AG10803 (cell line): ENCODE results near the gene MGMT.

Experiments used
- DNase-seq: peaks from one replicate; pipeline ENCODE4 v3.0.0; 2010; ENCODE audit warnings: low read depth
- H3K4me3 ChIP-seq: 2 replicates; pipeline ENCODE4 v1.5.1; 2011; ENCODE audit warnings: mild to moderate bottlenecking, low read length, control low read depth
- TF ChIP-seq, protein P1 (sequence below): conservative IDR thresholded peaks from 2 replicates; pipeline ENCODE4 v1.5.1; 2011; ENCODE audit warnings: mild to moderate bottlenecking, low read length, control low read depth, inconsistent platforms

Gene MGMT

GRCh38 chr10:129550658-129551057 is 83.6 kb downstream of the MGMT start:
- DNase-seq = no peak
- H3K4me3 ChIP-seq = no peak overlapping the region
- TF ChIP-seq, protein P1, sequence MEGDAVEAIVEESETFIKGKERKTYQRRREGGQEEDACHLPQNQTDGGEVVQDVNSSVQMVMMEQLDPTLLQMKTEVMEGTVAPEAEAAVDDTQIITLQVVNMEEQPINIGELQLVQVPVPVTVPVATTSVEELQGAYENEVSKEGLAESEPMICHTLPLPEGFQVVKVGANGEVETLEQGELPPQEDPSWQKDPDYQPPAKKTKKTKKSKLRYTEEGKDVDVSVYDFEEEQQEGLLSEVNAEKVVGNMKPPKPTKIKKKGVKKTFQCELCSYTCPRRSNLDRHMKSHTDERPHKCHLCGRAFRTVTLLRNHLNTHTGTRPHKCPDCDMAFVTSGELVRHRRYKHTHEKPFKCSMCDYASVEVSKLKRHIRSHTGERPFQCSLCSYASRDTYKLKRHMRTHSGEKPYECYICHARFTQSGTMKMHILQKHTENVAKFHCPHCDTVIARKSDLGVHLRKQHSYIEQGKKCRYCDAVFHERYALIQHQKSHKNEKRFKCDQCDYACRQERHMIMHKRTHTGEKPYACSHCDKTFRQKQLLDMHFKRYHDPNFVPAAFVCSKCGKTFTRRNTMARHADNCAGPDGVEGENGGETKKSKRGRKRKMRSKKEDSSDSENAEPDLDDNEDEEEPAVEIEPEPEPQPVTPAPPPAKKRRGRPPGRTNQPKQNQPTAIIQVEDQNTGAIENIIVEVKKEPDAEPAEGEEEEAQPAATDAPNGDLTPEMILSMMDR = no peak

DNA sequence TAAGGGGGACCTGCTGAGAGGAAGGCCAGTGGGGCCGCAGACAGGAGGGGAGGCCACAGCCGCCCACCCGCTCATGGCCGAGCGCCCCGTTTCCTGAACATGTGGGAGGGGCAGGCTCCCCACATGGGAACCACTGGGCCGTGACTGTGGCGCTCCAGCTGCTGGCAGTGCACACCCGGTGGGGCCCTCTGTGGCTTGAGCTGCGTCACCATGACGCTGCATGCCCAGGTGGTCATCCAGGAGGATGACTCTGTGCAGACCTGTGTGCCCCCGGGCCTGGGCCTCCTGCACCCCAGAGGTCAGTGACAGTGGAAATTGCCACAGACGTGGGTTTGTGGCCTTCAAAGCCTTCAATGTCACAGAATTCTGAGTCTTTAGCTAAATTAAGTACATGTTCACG is 85.1 kb downstream of the MGMT start:
- TF ChIP-seq, protein P1 = no peak
- H3K4me3 ChIP-seq = no peak overlapping the region
- no peak for DNase-seq

GRCh38 chr10:129553928-129554327 is 86.9 kb downstream of the MGMT start:
- TF ChIP-seq, protein P1 = no peak

DNA sequence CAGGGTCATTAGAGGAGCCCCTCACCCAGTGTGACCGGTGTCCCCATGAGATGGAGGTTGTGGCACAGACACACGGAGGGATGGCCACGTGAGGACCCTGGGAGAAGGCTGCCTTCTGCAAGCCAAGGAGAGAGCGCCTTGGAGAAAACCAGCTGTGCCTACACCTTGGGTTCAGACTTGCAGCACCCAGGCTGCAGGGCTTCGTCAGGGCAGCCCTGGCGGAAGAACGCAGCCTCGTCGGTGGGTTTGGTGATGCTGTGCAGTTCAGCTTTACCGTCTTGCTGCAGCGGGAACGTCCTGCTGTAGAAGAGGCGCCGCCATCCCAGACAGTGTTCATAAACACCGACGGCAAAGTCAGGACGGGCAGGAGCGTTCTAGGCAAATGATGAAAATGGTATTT is 89.3 kb downstream of the MGMT start:
- no peak overlapping the region for H3K4me3 ChIP-seq
- no peak for DNase-seq
- TF ChIP-seq, protein P1 = no peak

More at GRCh38 chr10:129553928-129554327, 86.9 kb downstream of the MGMT start:
- no peak overlapping the region for H3K4me3 ChIP-seq
- no peak for DNase-seq

DNA sequence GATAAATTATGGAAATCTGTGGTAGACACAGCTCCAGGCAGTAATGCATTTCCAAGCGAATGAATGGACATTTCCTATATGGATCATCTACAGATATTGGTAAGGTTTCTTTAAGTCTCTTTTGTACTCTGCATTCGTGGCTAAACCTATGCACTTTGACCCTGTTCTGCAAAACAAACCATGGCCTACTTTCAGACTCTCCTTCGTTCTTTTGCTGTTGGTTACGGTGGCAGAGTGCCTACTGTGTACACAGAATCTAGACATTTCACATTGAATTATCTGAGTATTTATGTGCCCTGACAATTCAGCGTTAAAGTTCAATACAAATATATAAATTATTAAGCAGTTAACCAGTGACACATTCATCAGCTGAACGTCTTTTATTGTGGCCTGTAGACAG is 93.3 kb downstream of the MGMT start:
- no peak for DNase-seq
- H3K4me3 ChIP-seq = no peak overlapping the region
- TF ChIP-seq, protein P1 = no peak

DNA sequence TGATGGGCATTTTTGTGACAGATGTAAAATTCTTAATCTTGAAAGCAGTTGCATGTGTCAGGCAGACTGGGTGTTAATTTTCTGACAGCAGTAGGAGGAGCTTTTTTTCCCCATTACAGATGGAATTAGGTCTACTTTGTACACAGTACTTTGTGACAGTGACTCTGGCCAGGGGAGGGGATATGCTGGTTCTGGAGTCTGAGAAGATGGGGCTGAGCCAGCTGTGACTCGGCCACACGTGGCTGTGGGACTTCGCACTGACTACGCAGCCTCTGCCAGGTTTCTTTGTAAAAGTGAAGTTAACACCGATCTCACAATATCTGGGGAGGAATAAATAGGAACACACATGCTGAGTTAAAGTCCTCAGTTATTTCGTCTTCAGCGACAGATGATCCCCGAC is 95.4 kb downstream of the MGMT start:
- TF ChIP-seq, protein P1 = no peak
- H3K4me3 ChIP-seq = no peak overlapping the region
- no peak for DNase-seq

DNA sequence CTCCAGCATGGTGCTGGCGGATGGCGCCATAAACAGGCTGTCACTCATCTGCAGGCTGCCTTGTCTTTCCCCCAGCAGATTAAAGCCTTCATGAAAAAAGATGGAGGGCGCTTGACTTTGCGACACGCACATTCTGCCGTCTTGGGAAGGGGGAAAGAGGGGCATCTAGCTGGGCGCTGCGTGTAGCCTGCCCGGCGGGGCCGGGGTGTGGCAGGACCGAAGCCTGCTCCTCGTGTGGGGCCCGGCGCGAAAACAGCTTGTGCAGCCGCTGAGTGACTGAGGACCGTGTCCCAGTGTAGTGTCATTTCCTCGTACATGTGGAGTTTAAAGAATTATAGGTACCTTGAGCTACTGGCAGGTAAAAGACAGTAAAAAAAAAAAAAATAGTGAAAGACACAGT is 97.9 kb downstream of the MGMT start:
- H3K4me3 ChIP-seq = no peak overlapping the region
- DNase-seq = no peak
- TF ChIP-seq, protein P1 = no peak
